Cardiac muscle cell (in vitro differentiated cells and primary cell): ENCODE data around the gene ZMYND10. TPM values are rescaled to one million over a fixed set of nuclear protein-coding genes. Genes with fewer than 3 reads are reported as not detected.

Source experiments
- DNase-seq, 2 donors: peaks; one replicate each; pipeline versions ENCODE4 v3.0.0 to v3.0.0-alpha.2; 2010 to 2017; ENCODE audit warnings: low read depth in 1 of 2, low spot score in 1 of 2
- H3K27ac ChIP-seq: fragments of 200-600 bp; sonication (generic); 2 replicates; pipeline ENCODE4 v1.5.1; 2016
- H3K27me3 ChIP-seq: fragments of 200-600 bp; sonication (generic); 2 replicates; pipeline ENCODE4 v1.6.0; 2016; ENCODE audit warnings: control low read depth
- H3K36me3 ChIP-seq: fragments of 200-600 bp; sonication (generic); 2 replicates; pipeline ENCODE4 v1.5.1; 2016; ENCODE audit warnings: control low read depth
- H3K4me1 ChIP-seq: fragments of 200-600 bp; sonication (generic); 2 replicates; pipeline ENCODE4 v1.8.1; 2017; ENCODE audit warnings: low read depth, mild to moderate bottlenecking, mixed run types
- H3K4me3 ChIP-seq: fragments of 200-600 bp; sonication (generic); 2 replicates; pipeline ENCODE4 v1.5.1; 2016; ENCODE audit warnings: mild to moderate bottlenecking
- H3K9me3 ChIP-seq: fragments of 200-600 bp; sonication (generic); 2 replicates; pipeline ENCODE4 v1.5.1; 2017; ENCODE audit warnings: low read depth, mild to moderate bottlenecking, control low read depth
- polyA plus RNA-seq: library from polyadenylated mRNA; unstranded; fragments of >200 nt; fragmentation: Nextera tagmentation; extraction: Ambion mirVana; gene quantifications from 2 replicates; pipeline ENCODE4 v1.2.1, GENCODE V29; 2016
- total RNA-seq: library from RNA; depleted of rRNA; stranded (reverse); fragments of >200 nt; gene quantifications from 2 replicates; pipeline ENCODE4 v1.2.3, GENCODE V29; 2016
- TF ChIP-seq, protein P1 (sequence below): IDR thresholded peaks from 2 replicates; pipeline ENCODE4 v1.5.1; 2012; ENCODE audit warnings: low read depth, mild to moderate bottlenecking, low read length

The ZMYND10 gene
- total and polyA plus RNA-seq, 2 experiments from 2014 or later, result 1.8 to 2.8 TPM

DNA sequence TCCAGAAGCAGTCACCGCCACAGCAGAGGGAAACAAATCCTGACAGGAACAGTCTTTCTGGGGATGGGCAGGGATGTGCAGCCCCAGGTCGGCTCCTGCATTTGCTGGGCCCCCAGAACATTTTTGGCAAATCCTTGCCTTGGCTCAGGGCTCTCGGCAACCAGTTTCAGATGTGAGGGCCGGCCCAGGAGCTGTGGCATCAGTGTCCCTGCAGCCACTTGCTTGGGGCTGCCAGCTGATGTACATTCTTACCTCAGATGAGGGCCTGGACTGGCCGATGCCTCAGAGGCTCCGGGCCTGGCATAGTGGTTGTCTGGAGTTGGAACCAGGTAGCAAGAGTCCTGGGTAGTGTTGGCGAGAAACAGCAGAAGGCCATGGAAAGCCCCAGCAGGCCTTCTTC, 9.3 kb upstream of the ZMYND10 start:
- Histone ChIP-seq H3K4me3 (no peak overlapping the region), H3K4me1 (peaks cover 28% of the 10 kb centered on the region), H3K9me3 (no peaks in the 10 kb centered on the region), H3K27ac (no peak overlapping the region), H3K36me3 (peaks cover 10% of the 10 kb centered on the region), H3K27me3 (no peaks in the 10 kb centered on the region)
- DNase-seq, result no peak
- TF ChIP-seq, protein P1, sequence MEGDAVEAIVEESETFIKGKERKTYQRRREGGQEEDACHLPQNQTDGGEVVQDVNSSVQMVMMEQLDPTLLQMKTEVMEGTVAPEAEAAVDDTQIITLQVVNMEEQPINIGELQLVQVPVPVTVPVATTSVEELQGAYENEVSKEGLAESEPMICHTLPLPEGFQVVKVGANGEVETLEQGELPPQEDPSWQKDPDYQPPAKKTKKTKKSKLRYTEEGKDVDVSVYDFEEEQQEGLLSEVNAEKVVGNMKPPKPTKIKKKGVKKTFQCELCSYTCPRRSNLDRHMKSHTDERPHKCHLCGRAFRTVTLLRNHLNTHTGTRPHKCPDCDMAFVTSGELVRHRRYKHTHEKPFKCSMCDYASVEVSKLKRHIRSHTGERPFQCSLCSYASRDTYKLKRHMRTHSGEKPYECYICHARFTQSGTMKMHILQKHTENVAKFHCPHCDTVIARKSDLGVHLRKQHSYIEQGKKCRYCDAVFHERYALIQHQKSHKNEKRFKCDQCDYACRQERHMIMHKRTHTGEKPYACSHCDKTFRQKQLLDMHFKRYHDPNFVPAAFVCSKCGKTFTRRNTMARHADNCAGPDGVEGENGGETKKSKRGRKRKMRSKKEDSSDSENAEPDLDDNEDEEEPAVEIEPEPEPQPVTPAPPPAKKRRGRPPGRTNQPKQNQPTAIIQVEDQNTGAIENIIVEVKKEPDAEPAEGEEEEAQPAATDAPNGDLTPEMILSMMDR, result no peak

DNA sequence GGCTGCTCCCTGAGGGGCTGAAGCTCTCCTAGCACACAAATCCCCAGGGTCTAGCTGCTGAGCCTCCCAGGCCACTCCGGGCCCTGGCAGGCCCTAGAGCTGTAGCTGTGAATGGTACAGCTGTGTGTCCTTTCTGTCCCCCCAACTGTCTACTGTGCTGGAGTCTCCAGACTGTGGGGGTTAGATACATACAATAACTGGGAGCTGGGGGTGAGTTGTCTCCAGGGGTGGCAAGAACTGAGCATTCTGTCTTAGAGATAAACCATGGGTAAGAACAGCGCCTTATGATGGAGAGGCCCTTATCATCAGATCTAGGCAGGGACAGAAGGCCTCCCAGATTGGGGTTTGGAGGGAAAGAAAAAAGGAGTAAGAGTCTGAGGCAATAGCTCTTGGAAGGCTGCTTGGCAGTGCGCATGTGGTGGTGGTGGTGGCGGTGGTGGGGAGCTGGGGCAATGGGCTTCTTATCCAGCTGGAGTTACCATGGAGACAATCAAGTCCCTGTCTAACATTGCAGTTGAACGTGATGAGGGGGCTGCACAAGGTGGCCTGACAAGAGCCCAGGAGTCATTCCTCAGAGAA, 8.7 kb upstream of the ZMYND10 start:
- TF ChIP-seq, protein P1, result no peak
- H3K4me1 ChIP-seq, result peaks cover 28% of the 10 kb centered on the region
- no peak overlapping the region for H3K4me3 ChIP-seq
- no peak for DNase-seq
- H3K9me3 ChIP-seq, result no peaks in the 10 kb centered on the region
- no peak overlapping the region for H3K27ac ChIP-seq
- H3K27me3 ChIP-seq, result no peaks in the 10 kb centered on the region
- H3K36me3 ChIP-seq, result peaks cover 10% of the 10 kb centered on the region

DNA sequence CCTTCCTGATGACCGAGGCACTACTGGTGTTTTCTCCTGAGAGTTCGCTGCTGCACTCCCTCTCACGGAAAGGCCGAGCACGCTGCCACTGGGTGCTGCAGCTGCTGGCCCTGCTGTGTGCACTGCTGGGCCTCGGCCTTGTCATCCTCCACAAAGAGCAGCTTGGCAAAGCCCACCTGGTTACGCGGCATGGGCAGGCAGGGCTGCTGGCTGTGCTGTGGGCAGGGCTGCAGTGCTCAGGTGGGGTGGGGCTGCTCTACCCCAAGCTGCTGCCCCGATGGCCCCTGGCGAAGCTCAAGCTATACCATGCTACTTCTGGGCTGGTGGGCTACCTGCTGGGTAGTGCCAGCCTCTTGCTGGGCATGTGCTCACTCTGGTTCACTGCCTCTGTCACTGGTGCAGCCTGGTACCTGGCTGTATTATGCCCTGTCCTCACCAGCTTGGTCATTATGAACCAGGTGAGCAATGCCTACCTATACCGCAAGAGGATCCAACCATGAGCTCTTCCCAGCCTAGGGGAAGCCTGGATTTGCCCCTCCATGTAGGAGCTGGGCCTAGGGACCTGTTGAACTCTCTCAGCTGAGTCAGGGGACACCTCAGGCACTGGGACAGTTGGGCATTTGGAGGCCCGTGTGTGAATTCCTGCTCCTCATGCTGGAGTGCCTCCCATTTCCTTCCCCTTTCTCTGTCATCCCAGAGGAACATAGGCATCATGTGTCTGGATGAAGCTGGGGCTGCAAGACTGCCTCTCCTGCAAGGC, 7.9 kb upstream of the ZMYND10 start:
- Histone ChIP-seq H3K27ac (no peak overlapping the region), H3K9me3 (no peaks in the 10 kb centered on the region), H3K4me3 (no peak overlapping the region), H3K4me1 (peaks cover 26% of the 10 kb centered on the region), H3K27me3 (no peaks in the 10 kb centered on the region), H3K36me3 (peaks cover 10% of the 10 kb centered on the region)
- DNase-seq, result no peak
- TF ChIP-seq, protein P1, result no peak

DNA sequence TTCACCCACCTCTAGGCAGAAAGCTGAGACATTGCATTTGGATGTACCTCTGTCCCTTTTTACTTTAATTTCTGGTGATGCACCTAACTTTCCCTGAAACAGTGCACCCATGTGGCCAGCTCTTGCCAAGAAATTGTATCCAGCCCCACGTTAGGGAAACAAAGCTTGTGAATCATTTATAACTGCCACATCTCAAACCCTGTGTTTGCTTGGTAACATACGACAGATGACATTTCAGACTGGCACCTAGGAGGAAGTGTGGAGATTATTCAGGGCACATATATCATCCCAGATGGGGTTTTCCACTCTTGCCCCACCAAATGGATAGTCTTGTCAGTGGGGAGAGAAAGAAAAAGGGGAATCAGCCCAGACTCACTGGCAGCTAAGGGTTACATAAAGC, 7.2 kb upstream of the ZMYND10 start:
- TF ChIP-seq, protein P1, result peak; percentile 15
- Histone ChIP-seq H3K27ac (no peak overlapping the region), H3K36me3 (peaks cover 10% of the 10 kb centered on the region), H3K4me3 (no peak overlapping the region), H3K9me3 (no peaks in the 10 kb centered on the region), H3K4me1 (peaks cover 20% of the 10 kb centered on the region), H3K27me3 (no peaks in the 10 kb centered on the region)
- DNase-seq, result no peak

DNA sequence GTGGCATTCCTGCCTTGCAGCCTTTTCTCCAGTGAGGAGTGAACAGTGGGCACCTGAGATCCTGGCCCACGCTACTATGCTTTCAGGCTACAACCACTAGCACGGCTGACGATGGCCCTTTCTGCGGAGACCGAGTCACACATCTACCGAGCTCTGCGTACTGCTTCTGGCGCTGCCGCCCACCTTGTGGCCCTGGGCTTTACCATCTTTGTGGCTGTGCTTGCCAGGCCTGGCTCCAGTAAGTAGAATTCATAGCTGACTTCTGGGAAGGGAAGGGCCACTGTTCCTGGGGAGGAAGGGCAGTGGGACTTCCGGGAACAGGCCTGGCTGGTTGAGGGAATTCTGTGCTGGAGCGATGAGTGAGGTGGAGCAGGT, 5.8 kb upstream of the ZMYND10 start:
- TF ChIP-seq, protein P1, result no peak
- DNase-seq, result no peak
- Histone ChIP-seq H3K9me3 (no peaks in the 10 kb centered on the region), H3K27ac (no peak overlapping the region), H3K27me3 (no peaks in the 10 kb centered on the region), H3K4me1 (peaks cover 7% of the 10 kb centered on the region), H3K4me3 (peak overlapping the region; percentile 89), H3K36me3 (peaks cover 10% of the 10 kb centered on the region)
